Measurements from ENCODE around the gene MRPL55. TPM values are rescaled to one million over a fixed set of nuclear protein-coding genes. Genes with fewer than 3 reads are reported as not detected.

Gene MRPL55
- total and polyA plus RNA-seq, 2 of the 13 experiments (the other 11 are each of a cell fraction or from before 2014, with no cell fraction given), result 58.6 to 92.9 TPM

DNA sequence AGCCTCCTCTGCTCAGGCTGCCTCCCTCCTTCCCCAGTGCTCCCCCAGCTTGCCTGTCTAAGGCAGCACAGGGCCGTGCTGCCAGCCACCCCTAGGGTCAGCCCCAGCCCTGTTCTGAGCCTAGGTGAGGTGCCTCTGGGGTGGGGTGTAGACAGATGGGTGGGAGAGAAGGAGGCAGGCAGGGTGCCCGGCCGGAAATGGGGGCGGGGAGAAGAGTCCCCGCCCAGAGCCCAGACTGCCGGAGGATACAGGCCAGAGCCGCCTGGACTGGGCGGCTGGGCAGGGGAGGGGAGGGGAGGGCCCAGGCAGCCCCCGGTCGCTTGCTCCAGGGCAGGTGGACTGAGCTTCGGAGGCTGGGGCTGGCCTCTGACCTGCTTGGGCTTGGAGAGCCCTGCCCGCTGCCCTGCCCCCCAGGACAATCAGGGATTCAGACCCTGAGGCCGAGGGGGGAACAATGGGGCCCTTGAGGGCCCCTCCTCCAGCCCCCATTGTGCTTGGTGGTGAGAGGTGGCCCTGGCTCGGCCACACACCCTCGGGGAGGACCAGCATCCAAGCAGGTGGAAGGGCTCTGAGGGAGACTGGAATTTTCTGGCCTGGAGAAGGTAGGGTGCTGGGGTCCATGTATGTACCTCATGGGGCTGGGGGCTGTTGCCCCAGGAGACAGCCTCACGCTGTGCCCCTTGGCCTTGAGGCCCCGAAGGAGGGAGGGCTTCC lies 40.5 kb upstream of the MRPL55 start, which contains the start of gene GJC2 (continued):
- no peak for TF ChIP-seq ZNF720 (CRISPR knock-in tag; IDR thresholded peaks at IDR 0.05)
- TF ChIP-seq SIX4 (CRISPR knock-in tag; IDR thresholded peaks at IDR 0.05), result no peak
- no peak for TF ChIP-seq FOSL2 (CRISPR knock-in tag; IDR thresholded peaks at IDR 0.05)
- no peak for TF ChIP-seq KDM4B (CRISPR knock-in tag; IDR thresholded peaks at IDR 0.05)
- TF ChIP-seq, protein P1, sequence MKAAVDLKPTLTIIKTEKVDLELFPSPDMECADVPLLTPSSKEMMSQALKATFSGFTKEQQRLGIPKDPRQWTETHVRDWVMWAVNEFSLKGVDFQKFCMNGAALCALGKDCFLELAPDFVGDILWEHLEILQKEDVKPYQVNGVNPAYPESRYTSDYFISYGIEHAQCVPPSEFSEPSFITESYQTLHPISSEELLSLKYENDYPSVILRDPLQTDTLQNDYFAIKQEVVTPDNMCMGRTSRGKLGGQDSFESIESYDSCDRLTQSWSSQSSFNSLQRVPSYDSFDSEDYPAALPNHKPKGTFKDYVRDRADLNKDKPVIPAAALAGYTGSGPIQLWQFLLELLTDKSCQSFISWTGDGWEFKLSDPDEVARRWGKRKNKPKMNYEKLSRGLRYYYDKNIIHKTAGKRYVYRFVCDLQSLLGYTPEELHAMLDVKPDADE (CRISPR knock-in tag; IDR thresholded peaks at IDR 0.05), result no peak
- no peak; the same call in 1 of the 2 replicates for TF ChIP-seq ZNF816 (CRISPR knock-in tag; IDR thresholded peaks at IDR 0.05; ENCODE audit: borderline replicate concordance)
- TF ChIP-seq HOXA5 (CRISPR knock-in tag; IDR thresholded peaks at IDR 0.05), result 0 out of 2 replicates have a peak, but pooled peaks have one; percentile 63
- TF ChIP-seq SRSF1 (optimal IDR thresholded peaks at IDR 0.05; ENCODE audit: low read depth, low read length), result peak; percentile 66
- TF ChIP-seq, protein P2, sequence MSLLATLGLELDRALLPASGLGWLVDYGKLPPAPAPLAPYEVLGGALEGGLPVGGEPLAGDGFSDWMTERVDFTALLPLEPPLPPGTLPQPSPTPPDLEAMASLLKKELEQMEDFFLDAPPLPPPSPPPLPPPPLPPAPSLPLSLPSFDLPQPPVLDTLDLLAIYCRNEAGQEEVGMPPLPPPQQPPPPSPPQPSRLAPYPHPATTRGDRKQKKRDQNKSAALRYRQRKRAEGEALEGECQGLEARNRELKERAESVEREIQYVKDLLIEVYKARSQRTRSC (CRISPR knock-in tag; IDR thresholded peaks at IDR 0.05; ENCODE audit: low read depth), result no peak
- TF ChIP-seq ZNF160 (CRISPR knock-in tag; IDR thresholded peaks at IDR 0.05), result no peak
- TF ChIP-seq EEA1 (CRISPR knock-in tag; IDR thresholded peaks at IDR 0.05; ENCODE audit: borderline replicate concordance), result no peak
- no peak for TF ChIP-seq ZNF883 (CRISPR knock-in tag; IDR thresholded peaks at IDR 0.05; ENCODE audit: not compliant biosample characterization)
- no peak for TF ChIP-seq ZNF343 (CRISPR knock-in tag; IDR thresholded peaks at IDR 0.05)
- no peak for TF ChIP-seq NR1H2 (CRISPR knock-in tag; IDR thresholded peaks at IDR 0.05; ENCODE audit: borderline replicate concordance, low read depth)
- no peak for TF ChIP-seq ARHGAP35 (CRISPR knock-in tag; IDR thresholded peaks at IDR 0.05; ENCODE audit: borderline replicate concordance)
- TF ChIP-seq, protein P3, sequence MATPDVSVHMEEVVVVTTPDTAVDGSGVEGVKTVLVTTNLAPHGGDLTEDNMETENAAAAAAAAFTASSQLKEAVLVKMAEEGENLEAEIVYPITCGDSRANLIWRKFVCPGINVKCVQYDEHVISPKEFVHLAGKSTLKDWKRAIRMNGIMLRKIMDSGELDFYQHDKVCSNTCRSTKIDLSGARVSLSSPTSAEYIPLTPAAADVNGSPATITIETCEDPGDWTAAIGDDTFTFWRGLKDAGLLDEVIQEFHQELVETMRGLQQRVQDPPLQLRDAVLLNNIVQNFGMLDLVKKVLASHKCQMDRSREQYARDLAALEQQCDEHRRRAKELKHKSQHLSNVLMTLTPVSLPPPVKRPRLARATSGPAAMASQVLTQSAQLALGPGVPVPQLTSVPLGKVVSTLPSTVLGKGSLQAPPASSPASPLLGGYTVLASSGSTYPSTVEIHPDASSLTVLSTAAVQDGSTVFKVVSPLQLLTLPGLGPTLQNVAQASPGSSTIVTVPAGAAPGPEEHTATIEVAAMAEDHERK (CRISPR knock-in tag; IDR thresholded peaks at IDR 0.05; ENCODE audit: low read depth), result no peak
- no peak; the same call in 1 of the 2 replicates for TF ChIP-seq PITX1 (CRISPR knock-in tag; IDR thresholded peaks at IDR 0.05)
- no peak for TF ChIP-seq ZNF446 (CRISPR knock-in tag; IDR thresholded peaks at IDR 0.05)
- no peak for TF ChIP-seq ZNF773 (CRISPR knock-in tag; IDR thresholded peaks at IDR 0.05; ENCODE audit: borderline replicate concordance)
- no peak for TF ChIP-seq ZNF101 (CRISPR knock-in tag; IDR thresholded peaks at IDR 0.05; ENCODE audit: borderline replicate concordance, low read depth)
- TF ChIP-seq, protein P4, sequence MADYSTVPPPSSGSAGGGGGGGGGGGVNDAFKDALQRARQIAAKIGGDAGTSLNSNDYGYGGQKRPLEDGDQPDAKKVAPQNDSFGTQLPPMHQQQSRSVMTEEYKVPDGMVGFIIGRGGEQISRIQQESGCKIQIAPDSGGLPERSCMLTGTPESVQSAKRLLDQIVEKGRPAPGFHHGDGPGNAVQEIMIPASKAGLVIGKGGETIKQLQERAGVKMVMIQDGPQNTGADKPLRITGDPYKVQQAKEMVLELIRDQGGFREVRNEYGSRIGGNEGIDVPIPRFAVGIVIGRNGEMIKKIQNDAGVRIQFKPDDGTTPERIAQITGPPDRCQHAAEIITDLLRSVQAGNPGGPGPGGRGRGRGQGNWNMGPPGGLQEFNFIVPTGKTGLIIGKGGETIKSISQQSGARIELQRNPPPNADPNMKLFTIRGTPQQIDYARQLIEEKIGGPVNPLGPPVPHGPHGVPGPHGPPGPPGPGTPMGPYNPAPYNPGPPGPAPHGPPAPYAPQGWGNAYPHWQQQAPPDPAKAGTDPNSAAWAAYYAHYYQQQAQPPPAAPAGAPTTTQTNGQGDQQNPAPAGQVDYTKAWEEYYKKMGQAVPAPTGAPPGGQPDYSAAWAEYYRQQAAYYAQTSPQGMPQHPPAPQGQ (CRISPR knock-in tag; IDR thresholded peaks at IDR 0.05; ENCODE audit: borderline replicate concordance), result no peak

Data from HepG2 (cell line).